Measurements from ENCODE around the gene LMF1.

The LMF1 gene

DNA sequence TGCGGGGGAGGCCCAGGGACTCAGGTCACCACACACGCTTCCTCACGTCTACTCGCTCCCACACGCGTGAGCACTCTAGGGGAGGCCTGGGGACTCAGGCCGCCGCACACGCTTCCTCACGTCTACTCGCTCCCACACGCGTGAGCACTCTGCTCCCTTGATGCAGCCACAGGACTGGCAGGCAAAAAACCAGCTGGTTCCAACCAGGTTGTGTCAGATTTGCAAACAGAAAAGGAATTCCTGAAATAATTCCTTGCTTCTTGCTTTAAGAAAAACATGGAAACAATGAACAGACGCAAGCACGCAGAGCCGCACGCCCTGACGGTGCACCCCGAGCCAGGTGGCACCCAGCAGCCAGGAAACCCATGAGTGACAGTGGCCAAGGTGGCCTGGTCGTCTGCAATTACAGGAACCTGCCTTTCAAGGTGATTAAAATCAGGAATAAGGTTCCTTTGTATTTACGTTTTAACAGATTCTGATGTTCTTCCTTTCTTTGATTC, 37.9 kb downstream of the LMF1 start:
- Histone ChIP-seq H3K4me3 (ENCODE audit: low read depth, low read length) (no peak overlapping the region), H3K4me1 (peaks cover 1% of the 10 kb centered on the region), H3K9me3 (no peaks in the 10 kb centered on the region), H3K36me3 (no peaks in the 10 kb centered on the region; the same call in 1 of the 2 replicates), H3K27me3 (no peaks in the 10 kb centered on the region)
- TF ChIP-seq, protein P1, sequence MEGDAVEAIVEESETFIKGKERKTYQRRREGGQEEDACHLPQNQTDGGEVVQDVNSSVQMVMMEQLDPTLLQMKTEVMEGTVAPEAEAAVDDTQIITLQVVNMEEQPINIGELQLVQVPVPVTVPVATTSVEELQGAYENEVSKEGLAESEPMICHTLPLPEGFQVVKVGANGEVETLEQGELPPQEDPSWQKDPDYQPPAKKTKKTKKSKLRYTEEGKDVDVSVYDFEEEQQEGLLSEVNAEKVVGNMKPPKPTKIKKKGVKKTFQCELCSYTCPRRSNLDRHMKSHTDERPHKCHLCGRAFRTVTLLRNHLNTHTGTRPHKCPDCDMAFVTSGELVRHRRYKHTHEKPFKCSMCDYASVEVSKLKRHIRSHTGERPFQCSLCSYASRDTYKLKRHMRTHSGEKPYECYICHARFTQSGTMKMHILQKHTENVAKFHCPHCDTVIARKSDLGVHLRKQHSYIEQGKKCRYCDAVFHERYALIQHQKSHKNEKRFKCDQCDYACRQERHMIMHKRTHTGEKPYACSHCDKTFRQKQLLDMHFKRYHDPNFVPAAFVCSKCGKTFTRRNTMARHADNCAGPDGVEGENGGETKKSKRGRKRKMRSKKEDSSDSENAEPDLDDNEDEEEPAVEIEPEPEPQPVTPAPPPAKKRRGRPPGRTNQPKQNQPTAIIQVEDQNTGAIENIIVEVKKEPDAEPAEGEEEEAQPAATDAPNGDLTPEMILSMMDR (IDR thresholded peaks at IDR 0.05; ENCODE audit: low read depth, low read length) = no peak
- no peak for DNase-seq

DNA sequence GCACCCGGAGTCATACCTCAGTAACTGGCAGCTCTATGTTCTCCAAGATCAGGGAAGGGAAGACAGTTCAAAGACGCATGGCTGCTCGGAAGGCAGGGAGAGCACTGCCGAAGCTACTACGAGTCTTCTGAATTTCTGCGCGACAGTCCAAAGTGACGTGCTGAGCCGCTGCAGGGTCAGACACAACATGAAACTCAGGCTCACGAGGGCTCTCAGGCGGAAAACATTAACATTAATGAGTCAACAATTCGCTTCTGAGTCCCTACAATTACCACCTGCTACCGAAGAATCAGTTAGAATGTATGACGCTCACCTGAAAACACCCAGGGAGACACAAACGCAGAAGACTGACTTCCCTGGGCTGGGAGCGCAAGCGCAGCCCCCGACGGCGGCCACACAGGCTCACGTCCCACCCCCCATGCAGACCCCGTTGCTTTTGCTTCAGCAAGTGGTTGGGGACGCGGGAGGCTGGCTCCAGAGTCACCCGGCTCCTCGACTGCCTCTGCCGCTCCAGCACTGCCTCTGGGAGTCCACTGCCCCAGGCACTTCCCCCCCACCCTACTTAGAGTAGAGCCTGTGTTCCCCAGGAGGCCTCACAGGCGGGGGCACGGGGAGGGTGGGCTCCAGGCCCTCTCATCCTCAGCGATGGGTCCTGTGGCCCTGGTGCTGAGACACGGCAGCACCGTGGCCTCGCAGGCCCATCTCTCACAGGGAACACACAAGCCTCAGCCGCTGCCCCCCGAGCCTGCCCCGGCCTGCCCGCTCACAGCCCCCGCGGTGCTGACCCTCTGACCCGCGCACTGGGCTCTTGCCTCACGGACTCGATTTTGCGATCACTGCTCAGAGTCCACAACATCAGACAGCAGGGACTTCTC, 38.9 kb downstream of the LMF1 start:
- H3K9me3 ChIP-seq = no peaks in the 10 kb centered on the region

DNA sequence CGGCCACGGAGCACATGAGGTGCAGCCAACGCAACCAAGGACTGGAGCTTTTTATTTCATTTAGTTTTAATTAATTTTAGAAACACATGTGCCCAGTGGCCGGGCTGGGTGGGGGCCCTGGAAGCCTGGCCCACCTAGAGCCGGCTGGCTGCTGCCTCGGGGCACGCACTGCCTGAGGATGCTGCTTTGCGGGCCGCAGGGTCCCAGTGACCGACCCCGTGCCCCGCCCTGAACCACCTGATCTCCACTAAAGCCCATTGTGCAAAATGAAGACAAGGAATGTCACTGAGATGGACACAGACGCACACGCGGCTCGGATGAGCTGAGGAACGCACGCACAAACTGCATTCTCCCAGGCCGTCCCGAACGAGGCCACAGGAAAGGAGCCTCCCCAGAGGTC, 39.6 kb downstream of the LMF1 start:
- H3K9me3 ChIP-seq = no peaks in the 10 kb centered on the region; the same call in 1 of the 2 replicates
- TF ChIP-seq, protein P1 (IDR thresholded peaks at IDR 0.05; ENCODE audit: low read depth, low read length) = no peak
- H3K36me3 ChIP-seq = no peaks in the 10 kb centered on the region; the same call in 1 of the 2 replicates
- H3K4me1 ChIP-seq = peaks cover 7% of the 10 kb centered on the region
- H3K27me3 ChIP-seq = no peaks in the 10 kb centered on the region
- DNase-seq = no peak
- H3K4me3 ChIP-seq (ENCODE audit: low read depth, low read length) = no peak overlapping the region

More for the DNA sequence above, 38.9 kb downstream of the LMF1 start:
- H3K4me1 ChIP-seq = peaks cover 7% of the 10 kb centered on the region
- no peak for DNase-seq
- TF ChIP-seq, protein P1 (IDR thresholded peaks at IDR 0.05; ENCODE audit: low read depth, low read length) = no peak
- no peaks in the 10 kb centered on the region for H3K27me3 ChIP-seq
- H3K4me3 ChIP-seq (ENCODE audit: low read depth, low read length) = no peak overlapping the region
- no peaks in the 10 kb centered on the region; the same call in 1 of the 2 replicates for H3K36me3 ChIP-seq

DNA sequence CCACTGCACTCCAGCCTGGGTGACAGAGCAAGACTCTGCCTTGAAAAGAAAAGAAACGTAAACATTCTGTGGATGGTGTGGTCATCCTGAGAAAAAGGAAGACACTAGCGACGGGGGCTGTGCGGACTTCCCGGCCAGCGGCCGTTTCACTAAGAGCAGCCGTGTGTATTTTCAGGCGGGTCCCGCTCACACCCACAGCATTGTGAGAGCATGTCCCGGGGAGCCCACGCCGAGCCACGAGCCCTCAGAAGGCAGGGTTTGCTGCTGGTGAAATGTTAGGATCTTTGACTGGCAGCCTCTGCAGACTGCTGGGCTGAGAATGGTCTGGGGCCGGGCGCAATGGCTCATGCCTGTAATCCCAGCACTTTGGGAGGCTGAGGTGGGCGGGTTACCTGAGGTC, 40.3 kb downstream of the LMF1 start:
- DNase-seq = no peak
- no peak overlapping the region for H3K4me3 ChIP-seq (ENCODE audit: low read depth, low read length)
- H3K27me3 ChIP-seq = no peaks in the 10 kb centered on the region
- H3K4me1 ChIP-seq = peaks cover 7% of the 10 kb centered on the region
- no peaks in the 10 kb centered on the region; the same call in 1 of the 2 replicates for H3K9me3 ChIP-seq
- TF ChIP-seq, protein P1 (IDR thresholded peaks at IDR 0.05; ENCODE audit: low read depth, low read length) = no peak
- H3K36me3 ChIP-seq = no peaks in the 10 kb centered on the region; the same call in 1 of the 2 replicates

- TF ChIP-seq, protein P1 (IDR thresholded peaks at IDR 0.05; ENCODE audit: low read depth, low read length) = no peak
- Histone ChIP-seq H3K27me3 (no peaks in the 10 kb centered on the region), H3K4me3 (ENCODE audit: low read depth, low read length) (no peak overlapping the region), H3K9me3 (no peaks in the 10 kb centered on the region; the same call in 1 of the 2 replicates), H3K4me1 (peaks cover 7% of the 10 kb centered on the region), H3K36me3 (no peaks in the 10 kb centered on the region; the same call in 1 of the 2 replicates)
- DNase-seq = no peak
Observed at GRCh38 chr16:930076-930475, 40.7 kb downstream of the LMF1 start.
